Chondrocyte (in vitro differentiated cells): ENCODE results near the gene KCTD2. TPM values are rescaled to one million over a fixed set of nuclear protein-coding genes. Genes with fewer than 3 reads are reported as not detected.
"Not testable (repeated sequence)": the region's sequence is repeated elsewhere in the genome, so short reads cannot be mapped to it uniquely, and the experiment has no call there.

Experiments
- DNase-seq: peaks from one replicate; pipeline ENCODE4 v3.0.0; 2021; ENCODE audit warnings: mixed read lengths, low spot score
- H3K27ac Mint-ChIP-seq: one replicate; pipeline ENCODE4 v1.8.0; 2021; ENCODE audit warnings: mild to moderate bottlenecking, moderate library complexity, mixed read lengths; ENCODE audit not compliant: unreplicated experiment
- H3K27me3 Mint-ChIP-seq: 2 replicates; pipeline ENCODE4 v1.8.0; 2021; ENCODE audit warnings: low read depth, mixed read lengths
- H3K36me3 Mint-ChIP-seq: 2 replicates; pipeline ENCODE4 v1.8.0; 2021; ENCODE audit warnings: low read depth, mixed read lengths
- H3K4me1 Mint-ChIP-seq: 2 replicates; pipeline ENCODE4 v1.8.0; 2021; ENCODE audit warnings: low read depth, mild to moderate bottlenecking, mixed read lengths
- H3K4me3 Mint-ChIP-seq: one replicate; pipeline ENCODE4 v1.8.0; 2021; ENCODE audit warnings: mild to moderate bottlenecking, moderate library complexity, mixed read lengths; ENCODE audit not compliant: unreplicated experiment
- H3K9me3 Mint-ChIP-seq: 2 replicates; pipeline ENCODE4 v1.8.0; 2021; ENCODE audit warnings: low read depth, mixed read lengths
- total RNA-seq: library from RNA; stranded (reverse); gene quantifications from 3 replicates; pipeline ENCODE4 v1.2.1, GENCODE V29; 2021
- TF ChIP-seq, protein P1 (sequence below): fragments of 200-600 bp; sonication (generic); IDR thresholded peaks from 2 replicates; pipeline ENCODE4 v1.5.0; 2021; ENCODE audit warnings: antibody characterized with exemption, mild to moderate bottlenecking, moderate library complexity

The KCTD2 gene
- total RNA-seq, 1 donor from 2014 or later = 17.1 TPM

DNA sequence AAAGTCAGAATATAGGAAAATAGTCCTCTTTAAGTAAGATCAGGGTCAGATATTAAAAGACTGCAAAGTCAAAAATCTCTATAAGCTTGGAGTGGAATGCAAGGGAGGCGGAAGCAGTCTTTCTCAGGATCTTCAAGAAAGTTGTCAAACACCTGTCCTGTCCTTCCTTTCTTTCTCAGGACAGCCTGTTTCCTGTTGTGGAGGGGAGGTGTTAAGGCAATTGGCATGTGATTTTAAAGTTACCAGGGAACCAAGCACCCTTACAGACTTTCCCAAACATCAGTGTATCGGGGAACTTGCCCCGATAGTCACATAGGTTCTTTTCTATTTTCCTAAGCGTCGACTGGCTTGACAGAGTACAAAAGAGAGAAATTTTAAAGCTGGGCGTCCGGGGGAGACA, 2.3 kb upstream of the KCTD2 start:
- TF ChIP-seq, protein P1, sequence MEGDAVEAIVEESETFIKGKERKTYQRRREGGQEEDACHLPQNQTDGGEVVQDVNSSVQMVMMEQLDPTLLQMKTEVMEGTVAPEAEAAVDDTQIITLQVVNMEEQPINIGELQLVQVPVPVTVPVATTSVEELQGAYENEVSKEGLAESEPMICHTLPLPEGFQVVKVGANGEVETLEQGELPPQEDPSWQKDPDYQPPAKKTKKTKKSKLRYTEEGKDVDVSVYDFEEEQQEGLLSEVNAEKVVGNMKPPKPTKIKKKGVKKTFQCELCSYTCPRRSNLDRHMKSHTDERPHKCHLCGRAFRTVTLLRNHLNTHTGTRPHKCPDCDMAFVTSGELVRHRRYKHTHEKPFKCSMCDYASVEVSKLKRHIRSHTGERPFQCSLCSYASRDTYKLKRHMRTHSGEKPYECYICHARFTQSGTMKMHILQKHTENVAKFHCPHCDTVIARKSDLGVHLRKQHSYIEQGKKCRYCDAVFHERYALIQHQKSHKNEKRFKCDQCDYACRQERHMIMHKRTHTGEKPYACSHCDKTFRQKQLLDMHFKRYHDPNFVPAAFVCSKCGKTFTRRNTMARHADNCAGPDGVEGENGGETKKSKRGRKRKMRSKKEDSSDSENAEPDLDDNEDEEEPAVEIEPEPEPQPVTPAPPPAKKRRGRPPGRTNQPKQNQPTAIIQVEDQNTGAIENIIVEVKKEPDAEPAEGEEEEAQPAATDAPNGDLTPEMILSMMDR = no peak
- no peak for DNase-seq
- Mint-ChIP-seq H3K9me3 (no peaks in the 10 kb centered on the region), H3K36me3 (peaks cover 4% of the 10 kb centered on the region), H3K27me3 (no peaks in the 10 kb centered on the region), H3K4me1 (peaks cover 34% of the 10 kb centered on the region), H3K27ac (peak overlapping the region; percentile 54), H3K4me3 (peak overlapping the region; percentile 31)

DNA sequence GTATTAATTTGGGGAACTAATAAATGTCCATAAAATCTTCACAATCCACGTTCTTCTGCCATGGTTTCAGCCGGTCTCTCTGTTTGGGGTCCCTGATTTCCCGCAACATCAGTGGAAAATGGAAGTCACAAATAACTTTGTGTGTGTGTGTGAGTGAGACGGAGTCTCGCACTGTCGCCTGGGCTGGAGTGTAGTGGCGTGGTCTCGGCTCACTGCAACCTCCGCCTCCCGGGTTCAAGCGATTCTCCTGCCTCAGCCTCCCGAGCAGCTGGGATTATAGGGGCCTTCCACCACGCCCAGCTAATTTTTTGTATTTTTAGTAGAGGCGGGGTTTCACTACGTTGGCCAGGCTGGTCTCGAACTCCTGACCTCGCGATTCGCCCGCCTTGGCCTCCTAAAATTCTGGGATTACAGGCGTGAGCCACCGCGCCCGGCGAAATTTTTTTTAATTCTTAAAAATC, 1.0 kb upstream of the KCTD2 start:
- DNase-seq, H3K9me3 Mint-ChIP-seq, H3K36me3 Mint-ChIP-seq, H3K27me3 Mint-ChIP-seq: not testable (repeated sequence)
- Mint-ChIP-seq H3K27ac (peak overlapping the region; percentile 97), H3K4me1 (peaks cover 34% of the 10 kb centered on the region), H3K4me3 (peak overlapping the region; percentile 95)

DNA sequence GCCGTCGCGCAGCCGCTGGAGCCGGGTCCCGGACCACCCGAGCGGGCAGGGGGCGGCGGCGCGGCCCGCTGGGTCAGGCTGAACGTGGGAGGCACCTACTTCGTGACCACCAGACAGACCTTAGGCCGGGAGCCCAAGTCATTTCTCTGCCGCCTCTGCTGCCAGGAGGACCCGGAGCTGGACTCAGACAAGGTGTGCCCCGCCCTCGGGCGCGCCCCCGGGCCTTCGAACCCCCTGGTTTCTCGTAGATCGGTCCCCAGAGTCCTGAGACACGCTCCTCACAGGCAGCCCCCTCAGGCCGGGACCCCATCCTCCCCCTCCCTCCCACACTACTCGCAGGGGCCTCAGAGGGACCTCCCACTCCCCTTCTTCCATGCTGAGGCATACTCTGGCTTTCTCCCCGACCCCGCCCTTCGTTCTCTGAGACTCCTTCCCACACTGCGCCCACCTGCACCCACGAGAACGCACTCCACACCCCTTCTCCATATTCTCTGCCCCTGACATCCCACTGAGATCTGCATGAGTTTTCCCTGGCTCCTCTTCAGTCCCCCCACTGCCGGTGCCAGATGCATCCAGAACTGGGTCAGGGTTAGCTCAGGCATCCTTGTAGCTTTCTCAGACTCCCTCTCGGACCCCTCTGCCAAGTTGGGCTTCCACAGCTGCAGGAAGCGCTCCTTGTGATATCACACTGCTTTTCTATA, 523 bp downstream of the KCTD2 start:
- Mint-ChIP-seq H3K27ac (peak overlapping the region; percentile 87), H3K36me3 (peaks cover 4% of the 10 kb centered on the region), H3K4me1 (peaks cover 34% of the 10 kb centered on the region), H3K4me3 (peak overlapping the region; percentile 96), H3K9me3 (no peaks in the 10 kb centered on the region), H3K27me3 (no peaks in the 10 kb centered on the region)
- no peak for DNase-seq
- TF ChIP-seq, protein P1 = no peak

DNA sequence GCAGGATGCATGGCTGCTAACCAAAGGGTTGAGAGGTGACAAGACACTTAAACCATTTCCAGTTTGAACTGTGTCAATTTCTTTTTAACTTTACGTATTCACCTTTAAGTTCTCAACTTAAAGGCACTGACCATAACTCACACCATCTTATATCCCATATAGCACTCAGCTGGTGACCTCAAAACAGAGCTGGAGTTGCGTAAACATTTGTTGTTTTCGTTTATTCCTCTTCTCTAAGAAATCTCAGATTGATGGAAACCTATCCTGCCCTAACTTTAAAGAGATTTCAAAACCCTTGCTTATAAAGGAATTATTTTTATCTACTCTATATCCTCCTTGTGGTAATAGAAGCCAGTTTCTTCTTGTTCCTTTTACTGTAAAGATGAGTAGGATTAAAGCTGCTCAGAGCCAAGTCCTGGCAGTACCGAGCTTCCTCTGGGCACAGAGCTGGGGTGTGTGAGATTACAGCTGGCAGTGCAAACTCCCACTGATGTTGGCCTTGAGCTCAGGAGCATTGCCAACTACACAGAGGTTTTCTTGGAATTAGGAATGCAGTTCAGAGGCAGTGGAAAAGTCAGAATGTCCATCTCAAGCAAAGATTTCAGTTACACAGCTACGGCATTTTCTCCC, 1.3 kb downstream of the KCTD2 start:
- peaks cover 34% of the 10 kb centered on the region for H3K4me1 Mint-ChIP-seq
- H3K27ac Mint-ChIP-seq = peak overlapping the region; percentile 87
- no peak for DNase-seq
- no peaks in the 10 kb centered on the region for H3K27me3 Mint-ChIP-seq
- H3K9me3 Mint-ChIP-seq = no peaks in the 10 kb centered on the region
- H3K36me3 Mint-ChIP-seq = peaks cover 8% of the 10 kb centered on the region
- TF ChIP-seq, protein P1 = no peak
- H3K4me3 Mint-ChIP-seq = peak overlapping the region; percentile 96

DNA sequence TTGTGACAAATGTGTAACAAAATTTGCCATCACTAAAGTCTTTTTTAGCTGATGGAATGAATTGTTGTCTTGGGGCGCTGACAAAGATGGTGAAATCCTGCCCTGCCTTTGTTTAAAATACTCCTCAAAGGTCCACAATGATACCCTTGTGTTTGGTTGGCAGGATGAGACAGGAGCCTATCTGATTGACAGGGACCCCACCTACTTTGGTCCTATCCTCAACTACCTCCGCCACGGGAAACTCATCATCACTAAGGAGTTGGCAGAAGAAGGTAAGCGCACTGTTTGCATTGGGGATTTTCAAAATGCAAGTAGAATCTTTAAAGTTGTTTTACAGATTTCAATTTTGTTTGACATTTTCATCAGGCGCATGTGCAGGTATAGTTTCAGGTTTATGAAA, 2.0 kb downstream of the KCTD2 start:
- TF ChIP-seq, protein P1 = no peak
- Mint-ChIP-seq H3K9me3 (no peaks in the 10 kb centered on the region), H3K36me3 (peaks cover 9% of the 10 kb centered on the region), H3K27ac (no peak overlapping the region), H3K27me3 (no peaks in the 10 kb centered on the region), H3K4me1 (peaks cover 34% of the 10 kb centered on the region), H3K4me3 (no peak overlapping the region)
- no peak for DNase-seq
